MCF 10A (cell line): ENCODE data around the gene SGSM1. TPM values are rescaled to one million over a fixed set of nuclear protein-coding genes. Genes with fewer than 3 reads are reported as not detected.

Experiments used
- BruUV-seq: library from RNA; stranded (reverse); fragments of 400-500 nt; replicated peaks from 2 replicates; lab custom pipeline; 2021; lab: Mats Ljungman, UMichigan
- CTCF ChIA-PET: fragments of 300-600 bp; sonication (Branson Sonifier 250); formaldehyde crosslinking; extraction: SDS; loops from one replicate; lab custom pipeline; 2021; ENCODE audit warnings: antibody characterized with exemption, inconsistent platforms; lab: Yijun Ruan, JAX
- POLR2A ChIA-PET: fragments of 300-600, 350-650 bp; sonication (Branson Sonifier 250); formaldehyde crosslinking; extraction: SDS; loops from one replicate; lab custom pipeline; 2020; ENCODE audit warnings: antibody characterized with exemption, inconsistent platforms; lab: Yijun Ruan, JAX
- DNase-seq: peaks from one replicate; pipeline ENCODE4 v3.0.0-alpha.2; 2018; ENCODE audit not compliant: unreplicated experiment
- H3K27ac Mint-ChIP-seq: one replicate; pipeline ENCODE4 v1.8.0; 2022; ENCODE audit warnings: mild to moderate bottlenecking, low read depth, mixed read lengths; ENCODE audit not compliant: unreplicated experiment
- H3K27me3 Mint-ChIP-seq: one replicate; pipeline ENCODE4 v1.8.0; 2022; ENCODE audit warnings: mixed read lengths; ENCODE audit not compliant: insufficient read depth, unreplicated experiment
- H3K36me3 Mint-ChIP-seq: one replicate; pipeline ENCODE4 v1.8.0; 2022; ENCODE audit warnings: mild to moderate bottlenecking, moderate library complexity, mixed read lengths; ENCODE audit not compliant: insufficient read depth, unreplicated experiment
- H3K4me1 Mint-ChIP-seq: one replicate; pipeline ENCODE4 v1.8.0; 2022; ENCODE audit warnings: mixed read lengths; ENCODE audit not compliant: insufficient read depth, unreplicated experiment
- H3K4me3 Mint-ChIP-seq: one replicate; pipeline ENCODE4 v1.8.0; 2022; ENCODE audit warnings: mild to moderate bottlenecking, moderate library complexity, mixed read lengths; ENCODE audit not compliant: unreplicated experiment
- H3K9me3 Mint-ChIP-seq: one replicate; pipeline ENCODE4 v1.8.0; 2022; ENCODE audit warnings: mixed read lengths; ENCODE audit not compliant: unreplicated experiment
- CTCF ChIP-seq: fragments of 200-600 bp; IDR thresholded peaks from one replicate; pipeline ENCODE4 v1.8.0; 2022; ENCODE audit warnings: antibody characterized with exemption, mild to moderate bottlenecking; ENCODE audit not compliant: unreplicated experiment
- intact Hi-C: fragments of 100-400 bp; cut with micrococcal nuclease; formaldehyde crosslinking; loops from 2 replicates; pipeline ENCODE4 v1.14.1; 2022
- total RNA-seq: library from RNA; stranded (reverse); gene quantifications from 2 replicates; pipeline ENCODE4 v1.2.3, GENCODE V29; 2022

SGSM1 gene
- total RNA-seq, 1 experiment from 2014 or later = 0.14 TPM

- Mint-ChIP-seq H3K27me3 (peaks cover 28% of the 10 kb centered on the region), H3K4me3 (no peak overlapping the region), H3K9me3 (no peaks in the 10 kb centered on the region), H3K27ac (no peak overlapping the region), H3K4me1 (no peaks in the 10 kb centered on the region), H3K36me3 (no peaks in the 10 kb centered on the region)
- ChIA-PET CTCF (interaction anchor here (6.1 kb wide), 1 partner anchor 11 kb away, joined by 67 read pairs; the partner anchor contains the start of gene PIWIL3), POLR2A (no interaction called here)
- BruUV-seq = no TSS peak
- intact Hi-C loops = loop anchor here (10.0 kb wide), 1 partner anchor 1014 kb away; no protein-coding TSS in a partner anchor
- no peak for TF ChIP-seq CTCF
- no peak for DNase-seq
Measured at GRCh38 chr22:24760708-24761306, 45.2 kb upstream of the SGSM1 start.

- Mint-ChIP-seq H3K4me3 (no peak overlapping the region), H3K4me1 (no peaks in the 10 kb centered on the region), H3K27me3 (peaks cover 15% of the 10 kb centered on the region), H3K9me3 (no peaks in the 10 kb centered on the region), H3K36me3 (no peaks in the 10 kb centered on the region), H3K27ac (no peak overlapping the region)
- no TSS peak for BruUV-seq
- intact Hi-C loops = loop anchor here (10.0 kb wide), 1 partner anchor 1013 kb away; no protein-coding TSS in a partner anchor
- no peak for DNase-seq
- ChIA-PET CTCF (interaction anchor here (0.6 to 6.1 kb wide), 2 partner anchors 9 to 592 kb away, joined by 3 to 67 read pairs; partner anchors contain the start of gene PIWIL3), POLR2A (no interaction called here)
- no peak for TF ChIP-seq CTCF
Measured at GRCh38 chr22:24761888-24762675, 43.9 kb upstream of the SGSM1 start.

- no peak for DNase-seq
- BruUV-seq = no TSS peak
- H3K4me3 Mint-ChIP-seq = no peak overlapping the region
- intact Hi-C loops = loop anchor here (10.0 kb wide), 1 partner anchor 1011 kb away; no protein-coding TSS in a partner anchor
- no peaks in the 10 kb centered on the region for H3K36me3 Mint-ChIP-seq
- ChIA-PET POLR2A (interaction anchor here (0.7 kb wide), 1 partner anchor 263 kb away, joined by 3 read pairs; no protein-coding TSS in a partner anchor), CTCF (interaction anchor here (0.6 to 0.7 kb wide), 2 partner anchors 12 to 87 kb away, joined by 4 read pairs; no protein-coding TSS in a partner anchor)
- no peaks in the 10 kb centered on the region for H3K4me1 Mint-ChIP-seq
- no peak overlapping the region for H3K27ac Mint-ChIP-seq
- H3K9me3 Mint-ChIP-seq = no peaks in the 10 kb centered on the region
- H3K27me3 Mint-ChIP-seq = no peaks in the 10 kb centered on the region
- TF ChIP-seq CTCF = no peak
Measured at GRCh38 chr22:24763872-24764485, 42.0 kb upstream of the SGSM1 start.

GRCh38 chr22:24765166-24765565 is 40.8 kb upstream of the SGSM1 start:
- Mint-ChIP-seq H3K27me3 (no peaks in the 10 kb centered on the region), H3K4me3 (no peak overlapping the region), H3K4me1 (no peaks in the 10 kb centered on the region), H3K9me3 (no peaks in the 10 kb centered on the region), H3K36me3 (no peaks in the 10 kb centered on the region), H3K27ac (no peak overlapping the region)
- ChIA-PET POLR2A (no interaction called here), CTCF (no interaction called here)
- no TSS peak for BruUV-seq
- TF ChIP-seq CTCF = no peak
- intact Hi-C loops = loop anchor here (5.0 to 10.0 kb wide), 3 partner anchors 72 to 1010 kb away; no protein-coding TSS in a partner anchor
- DNase-seq = no peak
